Amniotic stem cell (primary cell): Measurements from ENCODE around the gene TTC27.
"Not testable (repeated sequence)": the region's sequence is repeated elsewhere in the genome, so short reads cannot be mapped to it uniquely, and the experiment has no call there.

Experiments
- DNase-seq: peaks from one replicate; lab custom pipeline; 2025; lab: John Stamatoyannopoulos, UW

TTC27 gene

GRCh38 chr2:32627814-32628579, at the start of gene TTC27:
Gene TTC27, plus strand, starts transcription at chr2:32628050. Its CDS starts 243 bp downstream, at chr2:32628293.
- DNase-seq, result peak; percentile 91

DNA sequence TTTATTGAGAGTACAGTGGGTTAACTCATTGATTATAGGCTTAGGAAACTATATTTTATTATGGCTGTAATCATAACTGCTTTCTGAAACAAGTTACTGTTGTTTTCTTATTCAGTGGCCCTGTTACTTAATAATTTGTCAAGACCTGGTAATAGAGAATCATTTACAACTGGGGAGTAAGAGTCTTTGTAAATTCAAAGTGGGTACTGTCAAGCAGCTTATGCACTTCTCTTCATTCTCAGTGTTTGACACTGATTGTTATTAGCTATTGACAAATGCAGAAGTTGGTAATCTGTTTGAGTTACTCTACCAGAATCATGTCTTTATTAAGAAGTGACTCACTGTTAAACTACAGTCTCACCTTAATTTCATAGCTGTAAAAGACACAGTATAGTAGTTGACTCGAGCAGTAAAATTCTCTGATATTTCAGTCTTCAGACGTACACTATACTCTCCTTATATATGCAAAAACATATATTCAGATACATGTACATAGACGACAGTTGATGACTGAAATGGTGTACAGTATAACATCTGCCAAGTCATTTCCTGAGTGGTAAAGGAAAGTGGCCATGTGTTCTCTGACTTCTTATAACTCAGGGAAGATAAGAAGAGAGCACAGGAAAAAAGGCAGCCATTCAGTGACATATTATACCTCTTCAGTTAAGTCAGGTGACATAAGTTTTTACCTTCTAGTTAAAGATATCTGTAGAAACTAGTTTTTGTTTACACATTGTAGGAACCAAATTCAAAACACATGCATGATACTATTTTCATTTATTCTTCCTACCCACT, 36.0 kb upstream of the TTC27 start:
- DNase-seq, result no peak

DNA sequence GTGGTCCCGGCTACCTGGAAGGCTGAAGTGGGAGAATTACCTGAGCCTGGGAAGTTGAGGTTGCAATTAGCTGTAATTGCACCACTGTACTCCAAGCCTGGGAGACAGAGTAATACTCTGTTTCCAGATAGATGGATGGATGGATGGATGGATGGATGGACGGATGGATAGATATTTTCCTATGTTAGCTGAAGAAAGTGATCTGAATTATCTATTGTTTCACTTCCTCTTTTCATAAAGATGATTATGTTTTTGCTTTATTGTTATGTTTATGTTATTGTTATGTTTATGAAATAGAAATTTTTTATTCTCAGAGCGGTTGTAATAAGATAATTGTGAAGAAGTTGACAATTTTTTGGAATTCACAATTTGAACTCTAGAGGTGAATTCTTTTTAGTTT, 33.3 kb upstream of the TTC27 start:
- no peak for DNase-seq

- no peak for DNase-seq
Measured at GRCh38 chr2:32611366-32611765, 16.5 kb upstream of the TTC27 start.

- DNase-seq, result no peak
Measured at GRCh38 chr2:32611771-32612170, 16.1 kb upstream of the TTC27 start.

GRCh38 chr2:32614084-32614483, 13.8 kb upstream of the TTC27 start:
- no peak for DNase-seq

DNA sequence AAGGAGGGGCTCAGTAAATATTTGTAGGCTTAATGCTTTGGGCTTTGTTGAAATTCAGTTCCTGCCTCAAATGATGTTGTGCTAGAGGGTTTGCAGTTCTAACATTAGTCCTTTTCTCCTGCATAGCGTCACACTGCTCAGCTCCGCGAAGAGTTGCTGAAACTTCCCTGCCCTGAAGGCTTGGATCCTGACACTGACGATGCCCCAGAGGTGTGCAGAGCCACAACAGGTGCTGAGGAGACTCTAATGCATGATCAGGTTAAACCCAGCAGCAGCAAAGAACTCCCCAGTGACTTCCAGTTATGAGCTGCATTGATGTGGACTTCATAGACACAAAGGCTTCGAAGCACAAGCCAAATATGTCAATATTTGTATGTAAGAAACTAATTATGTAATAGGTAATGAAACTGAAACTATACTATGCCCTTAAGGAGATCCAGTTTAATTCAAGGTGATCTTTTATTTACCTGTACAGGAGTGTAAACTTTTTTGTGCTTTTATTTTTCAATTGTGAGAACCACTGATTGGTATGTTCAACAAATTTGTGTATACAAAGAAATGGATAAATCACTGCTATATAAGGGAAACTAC, 10.2 kb upstream of the TTC27 start:
- DNase-seq, result no peak

DNA sequence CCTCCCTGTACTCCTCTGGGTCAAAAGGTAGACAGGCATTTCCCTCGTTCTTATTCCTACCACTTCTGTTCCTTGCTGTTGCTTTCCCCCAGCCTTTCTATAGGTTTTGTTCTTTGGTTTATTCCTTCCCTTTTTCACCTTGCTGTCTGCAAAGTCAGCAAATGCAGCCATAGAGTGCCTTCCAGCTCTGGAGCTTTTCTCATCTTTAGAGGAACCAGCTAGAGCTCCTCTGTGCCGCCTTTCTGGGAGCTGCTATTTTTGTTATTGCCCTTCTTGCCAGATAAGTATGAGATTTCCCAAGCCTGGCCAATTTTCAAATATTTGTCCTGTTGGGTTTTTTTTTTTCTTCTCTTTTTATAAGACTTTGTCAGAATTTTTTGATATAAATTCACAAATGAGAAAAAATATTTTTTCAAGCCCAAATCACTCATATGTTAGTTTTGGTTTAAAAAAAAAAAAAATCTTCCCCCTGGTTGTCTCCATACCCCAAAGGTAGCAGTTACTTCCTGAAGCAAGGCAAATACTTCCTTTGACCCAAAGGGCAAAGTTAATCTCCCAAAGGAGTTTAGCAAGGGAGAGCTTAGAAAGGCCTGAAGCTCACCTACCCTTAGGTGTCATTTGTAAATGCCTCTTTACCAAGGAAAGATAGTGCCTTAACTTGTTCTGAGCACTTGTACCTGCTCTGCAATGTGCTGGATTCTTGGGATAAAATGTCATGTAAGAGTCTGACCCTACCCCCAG, 5.1 kb upstream of the TTC27 start:
- no peak for DNase-seq

DNA sequence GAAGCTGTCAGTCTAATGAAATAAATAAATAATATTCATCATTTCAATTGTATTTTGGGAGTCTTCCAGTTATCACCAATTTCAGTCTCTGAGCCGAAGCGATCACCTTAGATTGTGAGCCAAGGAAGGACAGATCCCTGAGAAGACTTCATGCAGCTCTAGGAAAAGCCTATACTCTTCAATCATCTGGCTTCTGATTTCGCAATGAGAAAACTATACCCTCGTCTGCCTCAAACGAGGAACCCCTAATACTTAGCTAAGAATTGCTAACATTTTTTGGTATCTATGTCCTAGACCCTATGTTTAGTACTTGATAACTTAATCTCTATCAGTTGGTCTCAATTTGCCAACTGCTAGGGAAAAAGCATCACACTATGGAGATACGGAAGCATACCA, 4.5 kb upstream of the TTC27 start:
- DNase-seq, result no peak

DNA sequence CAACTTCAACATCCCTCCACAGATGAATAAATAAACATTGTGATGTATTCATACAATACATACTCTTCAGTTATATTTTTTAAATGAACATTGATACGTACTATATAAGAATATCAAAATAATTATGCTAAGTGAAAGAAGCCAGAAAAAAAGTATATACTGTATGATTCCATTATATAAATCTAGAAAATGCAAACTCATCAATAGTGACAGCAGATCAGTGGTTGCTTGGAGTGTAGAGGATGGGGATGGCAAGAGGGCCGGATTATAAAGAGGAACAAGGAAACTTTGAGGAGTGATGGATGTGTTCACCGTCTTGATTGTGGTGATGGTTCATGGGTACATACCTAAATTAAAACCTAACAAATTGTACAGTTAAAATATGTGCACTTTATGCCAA, 3.0 kb upstream of the TTC27 start:
- DNase-seq, result no peak

- no peak for DNase-seq
Measured at GRCh38 chr2:32626639-32627221, 1.1 kb upstream of the TTC27 start.

DNA sequence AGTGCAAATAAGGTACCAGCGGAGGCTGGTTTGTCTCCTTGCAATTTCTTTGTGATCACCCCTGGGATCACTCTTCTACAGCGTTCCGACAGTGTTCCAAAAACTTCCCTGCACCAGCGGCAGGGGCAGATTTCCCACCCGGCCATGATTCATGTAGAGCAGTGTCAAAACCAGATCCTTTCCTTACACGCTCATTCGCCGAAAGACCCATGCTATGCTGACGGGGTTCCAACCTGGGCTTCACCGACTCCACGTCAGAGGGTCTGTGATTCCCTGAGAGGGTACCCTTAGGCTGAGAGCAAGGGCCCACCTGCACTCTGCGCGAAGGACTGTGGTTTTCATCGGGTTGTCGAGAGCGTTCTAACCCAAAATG, 423 bp upstream of the TTC27 start:
- no peak for DNase-seq

DNA sequence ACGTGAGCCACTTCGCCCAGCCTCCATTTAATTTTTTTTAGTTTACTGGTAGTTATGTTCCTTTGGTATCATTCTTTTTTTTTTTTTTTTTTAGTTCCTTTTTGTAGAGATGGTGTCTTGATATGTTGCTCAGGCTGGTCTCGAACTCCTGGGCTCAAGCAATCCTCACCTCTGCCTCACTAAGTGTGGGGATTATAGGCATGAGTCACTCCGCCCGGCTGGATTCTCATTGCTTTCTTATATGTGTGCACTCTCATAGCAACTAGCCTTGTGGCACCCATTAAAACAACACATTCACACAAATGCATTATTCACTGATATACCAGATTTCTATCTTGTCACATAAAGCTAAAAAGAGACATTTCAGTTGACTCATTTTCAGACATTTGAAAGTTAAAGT, 4.2 kb downstream of the TTC27 start:
- peak; percentile 45 for DNase-seq

- no peak for DNase-seq
Measured at GRCh38 chr2:32633040-32633439, 5.2 kb downstream of the TTC27 start.

DNA sequence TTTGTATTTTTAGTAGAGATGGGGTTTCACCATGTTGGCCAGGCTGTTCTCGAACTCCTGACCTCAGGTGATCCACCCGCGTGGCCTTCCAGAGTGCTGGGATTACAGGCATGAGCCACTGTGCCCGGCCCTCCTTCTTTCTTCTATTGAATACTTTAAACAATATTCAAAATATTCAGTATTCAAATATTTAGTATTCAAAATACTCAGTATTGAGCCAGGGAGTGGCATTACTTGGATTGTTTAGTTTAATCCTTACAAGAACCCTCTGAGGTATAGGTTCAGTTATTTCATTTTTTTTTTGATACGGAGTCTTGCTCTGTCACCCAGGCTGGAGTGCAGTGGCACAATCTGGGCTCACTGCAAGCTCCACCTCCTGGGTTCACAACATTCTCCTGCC, 10.7 kb downstream of the TTC27 start:
- DNase-seq, result not testable (repeated sequence)

- no peak for DNase-seq
Measured at GRCh38 chr2:32641180-32641579, 13.3 kb downstream of the TTC27 start.

DNA sequence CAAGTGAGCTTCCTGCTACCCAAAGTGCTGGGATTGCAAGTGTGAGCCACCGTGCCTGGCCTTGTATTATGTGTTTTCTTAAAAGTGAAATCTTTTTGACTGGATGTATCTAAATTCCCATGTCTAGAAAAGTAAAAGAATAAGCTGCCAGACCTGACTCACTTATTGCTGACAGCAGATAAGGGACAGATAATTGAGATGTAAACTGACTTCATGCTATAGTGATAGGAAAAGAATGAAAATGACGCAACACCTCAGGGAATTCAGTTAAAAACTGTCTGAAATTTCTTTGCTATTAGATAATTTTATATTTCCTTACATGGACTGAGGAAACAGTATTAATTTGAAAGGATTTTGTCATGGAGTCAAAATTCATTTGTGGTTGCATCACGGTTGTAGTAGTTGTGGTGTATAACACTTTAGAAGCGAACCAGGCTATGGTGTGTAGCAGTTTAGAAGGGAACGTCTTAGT, 19.4 kb downstream of the TTC27 start:
- peak; percentile 63 for DNase-seq

GRCh38 chr2:32652555-32653209, 24.8 kb downstream of the TTC27 start:
- DNase-seq, result peak; percentile 38

- DNase-seq, result no peak
Measured at GRCh38 chr2:32656069-32656468, 28.2 kb downstream of the TTC27 start.

GRCh38 chr2:32663864-32664263, 36.0 kb downstream of the TTC27 start:
- no peak for DNase-seq

DNA sequence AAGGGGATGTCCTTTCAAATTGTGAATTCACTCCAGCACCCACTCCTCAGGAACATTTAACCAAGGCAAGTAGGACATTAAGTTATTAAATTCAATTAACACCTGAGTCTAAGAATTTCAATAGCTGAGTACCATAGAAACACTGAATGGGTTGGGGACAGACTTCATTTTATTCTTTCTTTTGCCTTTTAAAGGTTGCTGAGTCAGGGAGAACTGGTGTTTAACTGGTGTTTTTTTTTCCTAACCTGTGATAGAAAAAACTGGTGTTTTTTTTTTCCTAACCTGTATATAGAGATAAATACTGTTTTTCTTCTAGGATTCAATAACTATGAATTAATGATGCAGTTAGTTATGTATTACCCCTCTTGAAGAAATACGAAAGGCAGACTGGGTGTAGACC, 38.9 kb downstream of the TTC27 start:
- DNase-seq, result no peak
